IMR-90 (cell line): Measurements from ENCODE around the gene SF3B5. TPM values are rescaled to one million over a fixed set of nuclear protein-coding genes. Genes with fewer than 3 reads are reported as not detected.

Experiments
- ATAC-seq: fragments of 200-7000 bp; cut with Tn5 transposase; 2 replicates; pipeline ENCODE4 v1.9.1; 2020; ENCODE audit warnings: low read depth, mild to moderate bottlenecking, moderate library complexity
- BruUV-seq: library from RNA; stranded (reverse); fragments of 400-500 nt; replicated peaks from 2 replicates; lab custom pipeline; 2021; lab: Mats Ljungman, UMichigan
- CTCF ChIA-PET: fragments of 300-600 bp; formaldehyde crosslinking; extraction: SDS; loops from one replicate; lab custom pipeline; 2021; ENCODE audit warnings: antibody characterized with exemption; lab: Yijun Ruan, JAX
- POLR2A ChIA-PET: fragments of 300-600 bp; sonication (Branson Sonifier 250); formaldehyde crosslinking; loops from one replicate; lab custom pipeline; 2022; ENCODE audit warnings: antibody characterized with exemption; ENCODE audit not compliant: unreplicated experiment; lab: Charles Lee
- DNase-seq: peaks from one replicate; pipeline ENCODE4 v3.0.0; 2013
- H2AFZ ChIP-seq: replicated peaks from 2 replicates; pipeline ENCODE3; 2013; ENCODE audit warnings: low read length, mild to moderate bottlenecking; ENCODE audit not compliant: poor library complexity
- H2AK5ac ChIP-seq: 2 replicates; pipeline ENCODE4 v1.6.1; 2013; ENCODE audit warnings: low read depth, low read length, inconsistent platforms
- H2AK9ac ChIP-seq: replicated peaks from 2 replicates; pipeline ENCODE3; 2013; ENCODE audit warnings: mild to moderate bottlenecking, low read depth, low read length, moderate library complexity; ENCODE audit not compliant: poor library complexity
- H2BK120ac ChIP-seq: 2 replicates; pipeline ENCODE4 v1.6.1; 2013; ENCODE audit warnings: low read depth, low read length, inconsistent platforms
- H2BK15ac ChIP-seq: 3 replicates; pipeline ENCODE4 v1.6.1; 2013; ENCODE audit warnings: low read depth, low read length, inconsistent platforms
- H2BK20ac ChIP-seq: 2 replicates; pipeline ENCODE4 v1.6.1; 2013; ENCODE audit warnings: low read depth, mild to moderate bottlenecking, inconsistent platforms, low read length, moderate library complexity
- H2BK5ac ChIP-seq: 2 replicates; pipeline ENCODE4 v1.6.1; 2013; ENCODE audit warnings: mild to moderate bottlenecking, low read depth, low read length, inconsistent platforms; ENCODE audit not compliant: poor library complexity, severe bottlenecking
- H3K14ac ChIP-seq: replicated peaks from 2 replicates; pipeline ENCODE4 v1.6.1; 2013; ENCODE audit warnings: low read depth, low read length, inconsistent platforms
- H3K18ac ChIP-seq: 2 replicates; pipeline ENCODE4 v1.6.1; 2013; ENCODE audit warnings: low read depth, low read length, control low read depth
- H3K23ac ChIP-seq: 2 replicates; pipeline ENCODE4 v1.6.1; 2013; ENCODE audit warnings: low read depth, low read length, inconsistent platforms
- H3K27ac ChIP-seq: 2 replicates; pipeline ENCODE4 v1.5.1; 2013; ENCODE audit warnings: mild to moderate bottlenecking, control low read depth, low read length; ENCODE audit not compliant: insufficient read depth
- H3K27me3 ChIP-seq: 2 replicates; pipeline ENCODE4 v1.6.1; 2013; ENCODE audit warnings: low read length; ENCODE audit not compliant: control insufficient read depth, insufficient read depth
- H3K36me3 ChIP-seq: 2 replicates; pipeline ENCODE4 v1.6.1; 2013; ENCODE audit warnings: low read length, mixed read lengths; ENCODE audit not compliant: control insufficient read depth, insufficient read depth
- H3K4ac ChIP-seq: 2 replicates; pipeline ENCODE4 v1.6.1; 2013; ENCODE audit warnings: low read depth, low read length, inconsistent platforms
- H3K4me1 ChIP-seq: 2 replicates; pipeline ENCODE4 v1.6.1; 2013; ENCODE audit warnings: low read length, mixed read lengths; ENCODE audit not compliant: control insufficient read depth, insufficient read depth
- H3K4me2 ChIP-seq: 2 replicates; pipeline ENCODE4 v1.6.1; 2013; ENCODE audit warnings: low read depth, mild to moderate bottlenecking, control low read depth, low read length, moderate library complexity
- H3K4me3 ChIP-seq: 2 replicates; pipeline ENCODE4 v1.5.1; 2013; ENCODE audit warnings: low read depth, mild to moderate bottlenecking, control low read depth, low read length, moderate library complexity; ENCODE audit not compliant: insufficient read depth
- H3K56ac ChIP-seq: 2 replicates; pipeline ENCODE4 v1.6.1; 2013; ENCODE audit warnings: low read length, inconsistent platforms; ENCODE audit not compliant: insufficient read depth; ENCODE audit errors: extremely low read depth
- H3K79me1 ChIP-seq, 2 experiments: 2 replicates each; pipeline ENCODE4 v1.6.1; 2013; ENCODE audit warnings: low read length in 2 of 2, inconsistent platforms in 1 of 2, low read depth in 1 of 2
- H3K9ac ChIP-seq: 2 replicates; pipeline ENCODE4 v1.6.1; 2013; ENCODE audit warnings: low read depth, low read length, control low read depth
- H3K9me1 ChIP-seq: 2 replicates; pipeline ENCODE4 v1.6.1; 2013; ENCODE audit warnings: low read length, inconsistent platforms; ENCODE audit not compliant: insufficient read depth
- H3K9me3 ChIP-seq: 2 replicates; pipeline ENCODE4 v1.6.1; 2013; ENCODE audit warnings: low read length; ENCODE audit not compliant: control insufficient read depth, insufficient read depth
- H4K20me1 ChIP-seq: 2 replicates; pipeline ENCODE4 v1.6.1; 2013; ENCODE audit warnings: low read length, inconsistent platforms; ENCODE audit not compliant: insufficient read depth
- H4K5ac ChIP-seq: 2 replicates; pipeline ENCODE4 v1.6.1; 2013; ENCODE audit warnings: mild to moderate bottlenecking, low read depth, low read length, control low read depth
- H4K8ac ChIP-seq, 2 experiments: 2 replicates each; pipeline ENCODE4 v1.6.1; 2013; ENCODE audit warnings: low read depth in 2 of 2, low read length in 2 of 2, control low read depth in 1 of 2, inconsistent platforms in 1 of 2
- H4K91ac ChIP-seq: 2 replicates; pipeline ENCODE4 v1.6.1; 2013; ENCODE audit warnings: low read depth, low read length, inconsistent platforms; ENCODE audit not compliant: insufficient read depth
- BHLHE40 ChIP-seq: fragments of 150-350 bp; IDR thresholded peaks from 2 replicates; pipeline ENCODE4 v1.6.1; 2016; ENCODE audit warnings: mild to moderate bottlenecking, low read depth, low read length
- CEBPB ChIP-seq: IDR thresholded peaks from 2 replicates; pipeline ENCODE4 v1.6.1; 2012; ENCODE audit warnings: low read depth, low read length, improper control_type of control experiment
- CHD1 ChIP-seq: IDR thresholded peaks from 2 replicates; pipeline ENCODE4 v1.6.1; 2012; ENCODE audit warnings: low read depth, low read length, improper control_type of control experiment
- CTCF ChIP-seq: conservative IDR thresholded peaks from 2 replicates; pipeline ENCODE4 v1.5.1; 2012; ENCODE audit warnings: mild to moderate bottlenecking, low read depth, low read length, improper control_type of control experiment
- FOS ChIP-seq: fragments of 150-350 bp; IDR thresholded peaks from 2 replicates; pipeline ENCODE4 v1.6.1; 2016; ENCODE audit warnings: low read depth, low read length
- MAFK ChIP-seq: IDR thresholded peaks from 2 replicates; pipeline ENCODE4 v1.6.1; 2012; ENCODE audit warnings: low read depth, low read length, improper control_type of control experiment
- MAZ ChIP-seq: IDR thresholded peaks from 2 replicates; pipeline ENCODE4 v1.6.1; 2012; ENCODE audit warnings: low read depth, mild to moderate bottlenecking, low read length, improper control_type of control experiment, moderate library complexity, borderline replicate concordance
- MXI1 ChIP-seq: IDR thresholded peaks from 2 replicates; pipeline ENCODE4 v1.6.1; 2012; ENCODE audit warnings: low read depth, mild to moderate bottlenecking, low read length, moderate library complexity, borderline replicate concordance
- NFE2L2 ChIP-seq: fragments of 150-350 bp; IDR thresholded peaks from 2 replicates; pipeline ENCODE4 v1.6.1; 2016; ENCODE audit warnings: low read depth, mild to moderate bottlenecking, low read length
- POLR2A ChIP-seq: IDR thresholded peaks from 2 replicates; pipeline ENCODE4 v1.6.1; 2012; ENCODE audit warnings: mild to moderate bottlenecking, low read depth, low read length
- RAD21 ChIP-seq: IDR thresholded peaks from 2 replicates; pipeline ENCODE4 v1.6.1; 2012; ENCODE audit warnings: low read length, improper control_type of control experiment
- RCOR1 ChIP-seq: IDR thresholded peaks from 2 replicates; pipeline ENCODE4 v1.6.1; 2012; ENCODE audit warnings: mild to moderate bottlenecking, low read length, improper control_type of control experiment; ENCODE audit not compliant: insufficient replicate concordance
- RFX5 ChIP-seq: IDR thresholded peaks from 2 replicates; pipeline ENCODE4 v1.8.0; 2012; ENCODE audit warnings: low read depth, mild to moderate bottlenecking, low read length, moderate library complexity
- SMC3 ChIP-seq: fragments of 150-350 bp; IDR thresholded peaks from 2 replicates; pipeline ENCODE4 v1.6.1; 2016; ENCODE audit warnings: low read depth, mild to moderate bottlenecking, antibody characterized with exemption, low read length, moderate library complexity
- USF2 ChIP-seq: fragments of 150-350 bp; IDR thresholded peaks from 2 replicates; pipeline ENCODE4 v1.6.1; 2017; ENCODE audit warnings: mild to moderate bottlenecking, antibody characterized with exemption, low read length, low read depth
- whole genome bisulfite sequencing, 2 experiments: methylation state at CpG; one replicate each; pipeline versions ENCODE4 v1.1.5 to v1.1.7; 2013; ENCODE audit warnings: missing lambda C conversion rate in 2 of 2; ENCODE audit not compliant: insufficient read length in 1 of 2; ENCODE audit errors: extremely low coverage in 2 of 2; 5-methylcytosine and 5-hydroxymethylcytosine counted together
- dilution Hi-C: fragments of 300-500 bp; cut with HindIII; formaldehyde crosslinking; loops from one replicate; pipeline ENCODE4 v1.14.3; 2018; ENCODE audit warnings: low sequenced_read_pairs; ENCODE audit not compliant: unreplicated experiment
- in situ Hi-C: fragments of 300-500 bp; cut with MboI; formaldehyde crosslinking; loops from 3 replicates; pipeline ENCODE4 v1.14.3; 2019; ENCODE audit warnings: low sequenced_read_pairs, inconsistent platforms, mixed read lengths
- intact Hi-C: fragments of 100-400 bp; cut with micrococcal nuclease; formaldehyde crosslinking; loops from 2 replicates; pipeline ENCODE4 v1.10.0; 2022
- polyA plus RNA-seq, 3 experiments: library from polyadenylated mRNA; depleted of rRNA; stranded (reverse); fragments of >200 nt; gene quantifications; 2 replicates each; pipeline ENCODE4 v1.2.3, GENCODE V29; 2012; ENCODE audit warnings: low replicate concordance in 1 of 3
- total RNA-seq: library from RNA; depleted of rRNA; stranded (reverse); fragments of >200 nt; gene quantifications from 2 replicates; pipeline ENCODE4 v1.2.3, GENCODE V29; 2012
- TF ChIP-seq, protein P1 (sequence below): fragments of 150-350 bp; IDR thresholded peaks from 2 replicates; pipeline ENCODE4 v1.6.1; 2016; ENCODE audit warnings: low read depth, mild to moderate bottlenecking, low read length, moderate library complexity, borderline replicate concordance

The SF3B5 gene
- total and polyA plus RNA-seq, 2 of the 4 experiments (the other 2 are of a cell fraction) = 227 to 333 TPM

DNA sequence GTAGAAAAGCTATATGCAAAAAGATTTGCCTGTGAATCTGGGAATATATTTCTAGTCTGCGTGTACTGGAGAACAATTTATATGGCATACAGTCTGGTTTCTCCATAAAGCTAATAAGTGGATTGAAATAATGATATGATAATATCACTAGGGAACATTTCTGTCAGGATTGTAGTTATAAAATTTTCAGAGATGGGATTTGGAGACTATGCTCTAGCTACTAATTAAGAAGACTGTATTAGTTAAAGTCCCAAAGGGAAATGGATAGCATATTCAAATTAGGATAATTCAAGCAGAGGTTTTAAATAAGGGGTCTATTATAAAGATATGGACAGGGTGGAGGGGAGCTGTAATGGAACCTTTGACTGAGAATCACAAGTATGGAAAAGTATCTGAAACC, 47.7 kb upstream of the SF3B5 start:
- Histone ChIP-seq H4K5ac (no peak overlapping the region), H3K27ac (no peak overlapping the region), H3K9me1 (no peaks in the 10 kb centered on the region; the same call in 1 of the 2 replicates), H4K91ac (no peak overlapping the region), H4K20me1 (no peaks in the 10 kb centered on the region), H3K4me1 (no peaks in the 10 kb centered on the region), H3K23ac (no peak overlapping the region), H3K14ac (no peak overlapping the region), H2BK5ac (no peak overlapping the region), H3K79me1 (no peaks in the 10 kb centered on the region), H2AFZ (no peak overlapping the region), H4K8ac (no peak overlapping the region), H3K36me3 (no peaks in the 10 kb centered on the region), H3K9me3 (no peaks in the 10 kb centered on the region), H2BK20ac (no peak overlapping the region), H2BK120ac (no peak overlapping the region), H3K9ac (no peak overlapping the region), H3K27me3 (no peaks in the 10 kb centered on the region; the same call in 1 of the 2 replicates), H3K4me2 (no peak overlapping the region), H2AK9ac (no peak overlapping the region), H3K4me3 (no peak overlapping the region), H3K56ac (no peak overlapping the region), H3K18ac (no peak overlapping the region), H2BK15ac (no peak overlapping the region), H3K4ac (no peak overlapping the region), H2AK5ac (no peak overlapping the region)
- ChIA-PET POLR2A (no interaction called here), CTCF (interaction anchor here (0.6 to 0.8 kb wide), 2 partner anchors 9 to 664 kb away, joined by 3 to 4 read pairs; no protein-coding TSS in a partner anchor)
- intact Hi-C loops (no loop called here), in situ Hi-C loops (no loop called here), dilution Hi-C loops (no loop called here)
- TF ChIP-seq USF2 (no peak), CTCF (no peak), NFE2L2 (no peak), BHLHE40 (no peak), MAZ (no peak), RAD21 (no peak), CHD1 (no peak), POLR2A (no peak), RCOR1 (no peak), MAFK (no peak), MXI1 (no peak), RFX5 (no peak), CEBPB (no peak), SMC3 (no peak), FOS (no peak)
- TF ChIP-seq, protein P1, sequence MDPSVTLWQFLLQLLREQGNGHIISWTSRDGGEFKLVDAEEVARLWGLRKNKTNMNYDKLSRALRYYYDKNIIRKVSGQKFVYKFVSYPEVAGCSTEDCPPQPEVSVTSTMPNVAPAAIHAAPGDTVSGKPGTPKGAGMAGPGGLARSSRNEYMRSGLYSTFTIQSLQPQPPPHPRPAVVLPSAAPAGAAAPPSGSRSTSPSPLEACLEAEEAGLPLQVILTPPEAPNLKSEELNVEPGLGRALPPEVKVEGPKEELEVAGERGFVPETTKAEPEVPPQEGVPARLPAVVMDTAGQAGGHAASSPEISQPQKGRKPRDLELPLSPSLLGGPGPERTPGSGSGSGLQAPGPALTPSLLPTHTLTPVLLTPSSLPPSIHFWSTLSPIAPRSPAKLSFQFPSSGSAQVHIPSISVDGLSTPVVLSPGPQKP = no peak
- no peak for DNase-seq
- no peak for ATAC-seq
- no CpG with 5 or more reads among the region's 1 CpG for WGBS, 2 experiments
- BruUV-seq = no TSS peak
